HG02763 (cell line): ENCODE measurements around the gene GABRD.
"Not testable (repeated sequence)": the region's sequence is repeated elsewhere in the genome, so short reads cannot be mapped to it uniquely, and the experiment has no call there.

Experiments used
- ATAC-seq: cut with Tn5 transposase; IDR thresholded peaks from one replicate; pipeline ENCODE4 v1.9.1; 2021; ENCODE audit warnings: mild to moderate bottlenecking, moderate library complexity; ENCODE audit not compliant: unreplicated experiment

The GABRD gene

DNA sequence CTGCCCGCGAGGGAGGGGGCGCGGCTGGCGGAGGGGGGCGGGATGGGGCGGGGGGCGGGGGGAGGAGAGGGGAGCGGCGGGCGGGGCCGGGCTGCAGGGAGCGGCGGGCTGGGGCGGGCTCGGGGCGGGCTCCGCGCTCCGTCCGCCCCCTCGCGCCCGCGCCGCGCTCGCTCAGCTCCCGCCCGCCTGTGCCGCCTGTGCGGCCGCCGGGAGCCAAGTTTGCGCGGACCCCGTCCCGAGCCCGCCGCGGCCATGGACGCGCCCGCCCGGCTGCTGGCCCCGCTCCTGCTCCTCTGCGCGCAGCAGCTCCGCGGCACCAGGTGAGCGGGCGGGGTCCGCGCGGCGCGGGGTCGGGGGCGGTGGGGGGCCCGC is at the start of gene GABRD:
TSS of gene GABRD (plus strand) at position 174 of the 372 bp plus-strand sequence. CDS start at position 253, 79 bp downstream.
- no peak for ATAC-seq

DNA sequence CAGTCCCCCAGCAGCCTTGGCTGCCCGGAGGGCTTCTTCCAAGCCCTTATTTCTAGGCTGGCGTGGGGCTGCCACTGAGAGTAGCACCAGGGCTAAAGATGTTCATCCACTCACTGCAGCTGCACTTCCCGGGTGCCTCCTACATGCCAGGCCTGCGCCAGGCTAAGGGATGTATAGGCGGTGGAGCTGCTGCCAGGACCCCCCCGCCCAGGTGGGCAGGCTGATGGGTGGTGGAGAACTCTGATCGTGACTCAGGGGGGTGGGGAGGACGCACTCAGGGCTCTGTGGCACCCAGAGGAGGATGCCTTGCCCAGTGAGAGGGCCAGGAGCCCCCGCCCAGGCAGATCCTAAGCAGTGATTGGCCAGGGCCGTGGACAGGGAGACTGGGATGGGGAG is 49.6 kb upstream of the GABRD start:
- ATAC-seq, result no peak

GRCh38 chr1:1969953-1970716 is 49.0 kb upstream of the GABRD start:
- no peak for ATAC-seq

DNA sequence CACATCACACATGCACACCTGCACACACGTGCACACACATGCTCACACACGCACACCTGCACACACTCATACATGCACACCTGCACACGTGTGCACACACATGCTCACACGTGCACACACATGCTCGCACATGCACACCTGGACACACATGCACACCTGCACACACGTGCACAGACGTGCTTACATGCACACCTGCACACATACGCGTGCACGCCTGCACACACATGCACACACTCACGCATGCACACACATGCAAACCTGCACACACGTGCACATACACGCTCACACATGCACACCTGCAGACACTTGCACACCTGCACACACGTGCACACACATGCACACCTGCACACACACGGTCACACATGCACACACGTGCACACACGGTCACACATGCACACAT is 48.1 kb upstream of the GABRD start:
- no peak for ATAC-seq

DNA sequence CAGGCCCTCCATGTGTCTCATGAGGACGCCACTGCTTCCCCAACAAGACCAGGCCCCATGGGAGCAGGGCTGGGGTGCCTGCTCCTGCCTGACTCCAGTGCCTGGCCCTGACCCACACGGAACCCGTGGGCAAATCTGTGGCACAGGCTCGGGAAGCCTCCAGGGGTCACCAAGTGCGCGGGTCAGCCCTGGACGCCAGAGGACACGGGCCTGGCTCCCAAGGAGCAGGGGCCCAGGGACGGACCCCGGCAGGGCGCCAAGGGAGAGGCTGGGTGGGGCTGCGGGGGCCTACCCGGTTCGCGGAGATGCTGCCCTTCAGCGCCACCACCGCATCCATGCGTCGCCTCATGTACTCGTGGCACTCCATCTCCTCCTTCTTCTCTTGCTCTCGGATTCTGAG is 47.5 kb upstream of the GABRD start:
- no peak for ATAC-seq

DNA sequence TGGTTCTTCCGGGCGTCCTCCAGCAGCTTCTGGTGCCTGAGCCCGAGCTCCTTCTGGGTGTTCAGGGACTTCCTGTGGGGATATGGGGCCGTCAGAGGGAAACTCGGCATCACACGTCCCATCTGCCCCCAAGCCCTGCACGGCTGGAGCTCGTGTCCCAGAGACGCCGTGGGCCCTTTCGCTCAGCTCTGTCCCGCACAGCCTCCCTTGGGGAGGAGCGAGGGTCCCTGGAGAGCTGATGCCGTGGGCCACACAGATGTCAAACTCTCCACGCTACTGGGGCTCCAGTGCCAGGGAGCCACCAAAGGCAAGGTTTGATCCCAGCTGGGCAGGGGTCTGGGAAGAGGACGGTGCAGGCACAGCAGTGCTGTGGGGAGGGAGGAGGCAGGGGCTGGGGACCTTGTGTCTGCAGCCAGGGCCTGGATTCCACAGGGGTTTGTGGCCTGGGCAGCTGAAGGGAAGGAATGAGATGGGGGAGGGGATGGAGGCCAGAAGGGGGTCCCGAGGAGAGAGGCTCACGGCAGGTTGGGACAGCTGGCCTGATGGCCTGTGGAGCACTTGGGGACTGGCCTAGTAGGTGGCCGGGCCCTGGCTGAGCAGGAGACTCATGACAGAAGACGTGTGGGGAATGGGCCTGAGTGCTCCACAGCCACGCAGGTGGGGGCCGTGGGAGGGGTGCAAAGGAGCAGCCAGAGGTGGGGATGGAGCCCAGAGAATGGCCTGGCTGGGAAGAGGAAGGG is 46.0 kb upstream of the GABRD start:
- no peak for ATAC-seq

DNA sequence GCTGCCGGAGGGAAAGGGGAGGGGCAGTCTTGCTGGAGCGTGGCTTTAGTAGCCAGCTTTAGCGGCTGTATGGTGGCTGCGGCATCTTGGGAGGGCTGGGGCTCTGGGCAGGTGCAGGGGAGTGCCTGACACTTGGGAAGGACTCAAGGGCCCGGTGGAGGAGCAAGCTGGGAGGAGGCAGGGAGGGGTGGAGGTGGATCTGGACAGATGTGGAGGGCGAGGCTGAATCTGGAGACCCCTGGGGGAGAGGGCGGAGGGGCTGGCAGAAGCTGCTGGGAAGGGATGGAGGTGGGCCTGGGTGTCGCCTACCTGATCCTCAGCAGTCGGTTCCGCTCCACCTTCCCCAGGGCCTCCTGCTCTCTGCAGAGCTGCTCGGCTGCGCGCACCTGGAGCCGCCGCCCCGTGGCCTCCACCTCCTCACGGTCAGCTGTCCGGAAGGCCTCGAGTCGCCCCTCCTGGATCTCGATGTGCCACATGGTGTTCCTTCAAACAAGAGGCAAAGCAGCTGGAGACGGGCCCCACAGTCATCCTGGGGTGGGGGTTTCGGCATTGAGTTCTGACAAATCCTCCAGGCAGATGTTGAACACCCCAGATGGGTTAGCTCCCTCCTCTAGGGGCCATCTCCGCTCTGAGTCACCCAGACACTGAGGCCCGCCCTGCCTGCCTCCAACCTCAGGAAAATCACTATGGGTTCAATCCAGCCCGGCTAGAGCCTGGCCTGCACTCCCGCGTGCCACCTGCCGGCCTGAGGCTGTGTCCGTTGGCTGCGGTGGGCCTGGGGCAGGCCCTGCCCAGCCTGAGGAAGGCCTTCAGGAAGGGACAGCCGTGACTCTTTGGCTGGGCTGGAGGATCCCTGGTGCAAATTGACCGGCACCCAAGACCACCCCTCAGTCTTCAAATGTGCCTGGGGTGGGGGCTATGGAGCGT is 45.2 kb upstream of the GABRD start:
- no peak for ATAC-seq

GRCh38 chr1:1974834-1975233 is 44.3 kb upstream of the GABRD start:
- ATAC-seq, result no peak

DNA sequence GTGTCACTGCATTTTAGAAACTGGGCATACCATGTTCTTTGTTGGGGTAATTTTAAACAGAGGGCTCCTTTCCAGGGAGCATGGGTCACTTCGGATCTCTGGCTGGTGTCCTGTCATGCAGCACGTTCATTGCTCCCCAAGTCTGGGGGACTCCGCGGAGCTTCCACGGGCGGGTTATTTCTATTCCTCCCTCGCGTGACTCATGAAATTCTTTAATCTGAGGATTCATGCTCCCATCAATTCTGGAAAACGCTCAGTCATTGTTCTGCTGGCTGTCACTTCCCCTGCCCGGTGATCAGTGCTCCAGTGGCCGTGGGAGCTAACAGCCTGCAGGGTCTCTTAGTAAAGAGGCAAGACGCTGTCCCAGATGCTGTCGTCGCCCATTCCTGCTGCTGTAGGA is 43.6 kb upstream of the GABRD start:
- no peak for ATAC-seq

DNA sequence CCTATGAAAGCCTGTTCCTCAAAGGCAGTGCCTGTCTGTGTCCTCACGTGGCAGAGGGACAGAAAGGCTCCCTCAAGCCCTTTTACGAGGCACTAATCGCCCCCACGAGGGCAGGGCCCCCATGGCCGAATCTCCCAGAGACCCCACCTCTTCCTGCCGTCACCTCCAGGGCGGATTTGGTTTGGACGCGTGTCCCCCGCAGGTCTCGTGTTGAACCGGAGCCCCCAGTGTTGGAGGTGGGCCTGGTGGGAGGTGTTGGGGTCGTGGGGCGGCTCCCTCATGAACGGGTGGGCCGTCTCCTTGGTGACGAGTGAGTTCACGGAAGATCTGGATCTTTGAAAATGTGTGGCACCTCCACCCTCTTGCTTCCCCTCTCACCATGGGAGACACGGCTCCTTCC is 43.1 kb upstream of the GABRD start:
- ATAC-seq, result no peak

- ATAC-seq, result no peak
Observed at GRCh38 chr1:1978108-1978507, 41.0 kb upstream of the GABRD start.

DNA sequence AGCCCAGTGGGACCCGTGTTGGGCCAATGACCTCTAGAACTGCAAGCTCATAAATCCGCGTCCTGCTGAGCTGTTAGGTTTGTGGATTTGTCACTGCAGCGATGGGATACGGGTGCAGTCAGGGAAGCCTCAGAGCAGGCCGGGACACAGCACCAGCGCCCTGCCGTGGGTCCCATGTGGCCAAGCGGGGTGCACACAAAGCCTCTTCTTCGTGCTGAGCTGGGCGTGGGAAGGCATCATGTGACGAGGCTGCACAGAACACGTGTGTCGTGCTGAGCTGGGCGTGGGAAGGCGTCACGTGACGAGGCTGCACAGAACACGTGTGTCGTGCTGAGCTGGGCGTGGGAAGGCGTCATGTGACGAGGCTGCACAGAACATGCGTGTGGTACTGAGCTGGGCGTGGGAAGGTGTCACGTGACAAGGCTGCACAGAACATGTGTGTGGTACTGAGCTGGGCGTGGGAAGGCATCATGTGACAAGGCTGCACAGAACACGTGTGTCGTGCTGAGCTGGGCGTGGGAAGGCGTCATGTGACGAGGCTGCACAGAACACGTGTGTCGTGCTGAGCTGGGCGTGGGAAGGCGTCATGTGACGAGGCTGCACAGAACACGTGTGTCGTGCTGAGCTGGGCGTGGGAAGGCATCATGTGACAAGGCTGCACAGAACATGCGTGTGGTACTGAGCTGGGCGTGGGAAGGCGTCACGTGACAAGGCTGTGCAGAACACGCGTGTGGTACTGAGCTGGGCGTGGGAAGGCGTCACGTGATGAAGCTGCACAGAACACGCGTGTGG is 40.3 kb upstream of the GABRD start:
- ATAC-seq, result not testable (repeated sequence)

- ATAC-seq, result no peak
Observed at GRCh38 chr1:1979482-1980165, 39.5 kb upstream of the GABRD start.

GRCh38 chr1:1980467-1981141 is 38.5 kb upstream of the GABRD start:
- no peak for ATAC-seq

DNA sequence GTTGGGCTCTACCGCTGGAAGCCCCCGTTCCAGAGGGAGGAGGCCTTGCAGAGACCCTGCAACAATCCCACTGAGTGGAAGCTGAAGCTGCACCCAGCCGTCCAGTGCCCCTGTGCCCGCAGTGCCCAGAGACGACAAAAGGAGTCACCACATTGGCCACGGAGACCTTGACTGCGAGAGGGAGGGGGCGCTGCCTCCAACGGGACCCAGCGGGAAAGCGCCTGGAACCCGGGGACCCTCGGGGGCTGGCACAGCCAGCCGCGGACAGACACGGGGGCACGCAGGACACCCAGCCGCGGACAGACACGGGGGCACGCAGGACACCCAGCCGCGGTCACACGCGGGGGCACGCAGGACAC is 38.0 kb upstream of the GABRD start:
- no peak for ATAC-seq

DNA sequence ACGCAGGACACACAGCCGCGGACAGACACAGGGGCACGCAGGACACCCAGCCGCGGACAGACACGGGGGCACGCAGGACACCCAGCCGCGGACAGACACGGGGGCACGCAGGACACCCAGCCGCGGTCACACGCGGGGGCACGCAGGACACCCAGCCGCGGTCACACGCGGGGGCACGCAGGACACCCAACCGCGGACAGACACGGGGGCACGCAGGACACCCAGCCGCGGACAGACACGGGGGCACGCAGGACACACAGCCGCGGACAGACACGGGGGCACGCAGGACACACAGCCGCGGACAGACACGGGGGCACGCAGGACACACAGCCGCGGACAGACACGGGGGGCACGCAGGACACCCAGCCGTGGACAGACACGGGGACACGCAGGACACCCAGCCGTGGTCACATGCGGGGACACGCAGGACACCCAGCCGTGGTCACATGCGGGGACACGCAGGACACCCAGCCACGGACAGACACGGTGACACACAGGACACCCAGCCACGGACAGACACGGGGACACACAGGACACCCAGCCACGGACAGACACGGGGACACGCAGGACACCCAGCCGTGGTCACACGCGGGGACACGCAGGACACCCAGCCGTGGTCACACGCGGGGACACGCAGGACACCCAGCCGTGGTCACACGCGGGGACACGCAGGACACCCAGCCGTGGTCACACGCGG is 37.4 kb upstream of the GABRD start:
- ATAC-seq, result not testable (repeated sequence)

DNA sequence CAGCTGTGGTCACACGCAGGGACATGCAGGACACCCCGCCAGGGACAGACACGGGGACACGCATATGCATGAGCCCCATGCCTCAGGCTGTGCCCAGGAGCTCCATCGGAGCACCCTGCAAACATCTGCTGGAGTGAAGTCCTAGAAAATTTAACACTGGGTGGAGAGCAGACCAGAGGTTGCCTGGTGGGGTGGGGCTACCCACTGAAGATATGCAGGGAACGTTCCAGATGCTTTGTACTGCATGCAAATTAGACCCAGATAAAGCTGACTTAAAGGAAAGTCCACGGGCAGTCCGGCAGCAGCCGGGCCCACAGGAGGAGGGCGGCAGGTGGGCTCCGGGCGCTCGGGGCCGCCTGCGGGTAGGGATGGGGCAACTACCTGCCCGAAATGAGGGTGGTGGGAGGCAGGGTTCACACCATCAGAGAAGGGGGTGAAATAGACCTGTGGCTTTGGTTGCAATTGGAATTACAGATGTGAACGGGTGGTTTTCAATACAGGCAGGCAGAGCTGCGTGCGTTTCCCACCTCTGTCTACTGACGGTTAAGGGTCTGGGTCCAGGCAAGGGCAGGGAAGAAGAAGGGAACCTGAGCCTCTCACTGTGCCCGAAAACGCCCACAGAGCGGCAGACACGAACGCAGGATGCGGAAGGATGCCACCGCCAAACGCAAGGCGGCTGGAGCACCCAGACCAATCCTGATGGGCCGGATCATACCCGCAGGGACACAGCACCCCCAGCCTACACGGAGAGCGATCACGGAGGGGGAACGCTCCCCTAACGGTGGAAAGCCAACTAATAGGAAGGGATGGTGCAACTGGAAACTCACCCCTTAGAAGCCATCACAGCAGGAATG is 36.5 kb upstream of the GABRD start:
- no peak for ATAC-seq

- ATAC-seq, result no peak
Observed at GRCh38 chr1:1984560-1985070, 34.5 kb upstream of the GABRD start.
